ENCODE results near the gene NLN.

DNA sequence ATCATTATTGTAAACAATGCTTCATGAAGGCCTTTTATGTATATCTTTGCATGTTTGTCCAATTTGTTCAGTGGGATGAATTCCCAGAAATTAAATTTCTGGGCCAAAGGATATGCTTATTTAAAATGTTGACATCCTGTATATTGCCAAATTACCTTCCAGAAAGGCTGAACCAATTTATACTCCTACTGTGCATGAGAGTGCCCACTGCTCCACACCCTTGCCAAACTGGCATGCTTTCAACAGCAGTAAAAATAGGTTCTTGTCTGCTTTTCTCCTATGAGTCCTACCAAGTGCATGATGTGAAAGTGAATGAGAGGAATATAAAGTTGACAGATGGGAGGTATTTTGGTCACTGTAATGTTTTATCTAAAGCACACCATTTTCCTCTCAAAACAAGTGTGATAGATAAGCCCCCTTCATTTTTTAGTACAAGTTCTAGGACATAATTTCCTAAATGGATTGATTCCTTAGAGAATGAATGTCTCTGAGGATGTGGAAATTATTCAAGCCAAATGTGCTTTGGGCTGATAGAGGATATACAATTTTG lies 133.8 kb downstream of the NLN start:
- TF ChIP-seq, protein P1, sequence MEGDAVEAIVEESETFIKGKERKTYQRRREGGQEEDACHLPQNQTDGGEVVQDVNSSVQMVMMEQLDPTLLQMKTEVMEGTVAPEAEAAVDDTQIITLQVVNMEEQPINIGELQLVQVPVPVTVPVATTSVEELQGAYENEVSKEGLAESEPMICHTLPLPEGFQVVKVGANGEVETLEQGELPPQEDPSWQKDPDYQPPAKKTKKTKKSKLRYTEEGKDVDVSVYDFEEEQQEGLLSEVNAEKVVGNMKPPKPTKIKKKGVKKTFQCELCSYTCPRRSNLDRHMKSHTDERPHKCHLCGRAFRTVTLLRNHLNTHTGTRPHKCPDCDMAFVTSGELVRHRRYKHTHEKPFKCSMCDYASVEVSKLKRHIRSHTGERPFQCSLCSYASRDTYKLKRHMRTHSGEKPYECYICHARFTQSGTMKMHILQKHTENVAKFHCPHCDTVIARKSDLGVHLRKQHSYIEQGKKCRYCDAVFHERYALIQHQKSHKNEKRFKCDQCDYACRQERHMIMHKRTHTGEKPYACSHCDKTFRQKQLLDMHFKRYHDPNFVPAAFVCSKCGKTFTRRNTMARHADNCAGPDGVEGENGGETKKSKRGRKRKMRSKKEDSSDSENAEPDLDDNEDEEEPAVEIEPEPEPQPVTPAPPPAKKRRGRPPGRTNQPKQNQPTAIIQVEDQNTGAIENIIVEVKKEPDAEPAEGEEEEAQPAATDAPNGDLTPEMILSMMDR (IDR thresholded peaks at IDR 0.05) = no peak
- no peak for TF ChIP-seq POLR2A (IDR thresholded peaks at IDR 0.05)
- no peak for TF ChIP-seq POLR2AphosphoS5 (IDR thresholded peaks at IDR 0.05; ENCODE audit: insufficient read depth in 1 of 2, low read depth in 1 of 2)
